SK-N-SH (cell line): ENCODE results near the gene MTAP. TPM values are rescaled to one million over a fixed set of nuclear protein-coding genes. Genes with fewer than 3 reads are reported as not detected.

Experiments used
- CTCF ChIA-PET: fragments of 300-600, 350-600 bp; formaldehyde crosslinking; extraction: SDS; loops from one replicate; lab custom pipeline; 2021; lab: Yijun Ruan, JAX
- POLR2A ChIA-PET: fragments of 350-600 bp; sonication (Branson Sonifier 250); formaldehyde crosslinking; extraction: SDS; loops from one replicate; lab custom pipeline; 2020; ENCODE audit warnings: antibody characterized with exemption, inconsistent platforms; lab: Yijun Ruan, JAX
- DNase-seq: peaks from one replicate; pipeline ENCODE4 v3.0.0; 2012
- H2AFZ ChIP-seq: fragments of 200-600 bp; sonication (generic); 2 replicates; pipeline ENCODE4 v1.8.1; 2016; ENCODE audit warnings: antibody characterized with exemption, mild to moderate bottlenecking, low read depth
- H3F3A ChIP-seq: fragments of 200-600 bp; sonication (generic); replicated peaks from 2 replicates; pipeline ENCODE3; 2016; ENCODE audit warnings: antibody characterized with exemption, mild to moderate bottlenecking; ENCODE audit not compliant: insufficient read depth
- H3K27ac ChIP-seq, 2 experiments: fragments of 200-500 bp in 1 of 2; fragments of 200-600 bp in 1 of 2; sonication (Bioruptor generic) in 1 of 2; sonication (generic), shearing (Covaris generic) in 1 of 2; 2 replicates each; pipeline versions ENCODE4 v1.5.1 to v1.6.1; 2014 to 2016; ENCODE audit warnings: low read depth in 2 of 2, inconsistent platforms in 1 of 2, low read length in 1 of 2, mild to moderate bottlenecking in 1 of 2, mixed read lengths in 1 of 2
- H3K27me3 ChIP-seq: fragments of 200-600 bp; sonication (generic), shearing (Covaris generic); 2 replicates; pipeline ENCODE4 v1.6.1; 2016; ENCODE audit warnings: mixed run types; ENCODE audit not compliant: insufficient read depth
- H3K36me3 ChIP-seq, 2 experiments: fragments of 200-500 bp in 1 of 2; fragments of 200-600 bp in 1 of 2; sonication (Bioruptor generic) in 1 of 2; sonication (generic) in 1 of 2; replicated peaks in 1 of 2; 2 replicates each; pipeline versions ENCODE3 to v1.5.1; 2014 to 2016; ENCODE audit warnings: low read length in 1 of 2, mild to moderate bottlenecking in 1 of 2; ENCODE audit not compliant: insufficient read depth in 2 of 2, control insufficient read depth in 1 of 2
- H3K4me1 ChIP-seq, 2 experiments: fragments of 200-500 bp in 1 of 2; fragments of 200-600 bp in 1 of 2; sonication (Bioruptor generic) in 1 of 2; sonication (generic), shearing (Covaris generic) in 1 of 2; 2 replicates each; pipeline versions ENCODE4 v1.5.1 to v1.6.1; 2014 to 2016; ENCODE audit warnings: low read depth in 1 of 2, low read length in 1 of 2, mixed run types in 1 of 2; ENCODE audit not compliant: insufficient read depth in 2 of 2, control insufficient read depth in 1 of 2
- H3K4me2 ChIP-seq: fragments of 200-600 bp; sonication (generic), shearing (Covaris generic); 2 replicates; pipeline ENCODE4 v1.6.1; 2017; ENCODE audit warnings: mixed run types
- H3K4me3 ChIP-seq, 2 experiments: fragments of 200-500 bp in 1 of 2; fragments of 200-600 bp in 1 of 2; sonication (Bioruptor generic) in 1 of 2; sonication (generic), shearing (Covaris generic) in 1 of 2; 2 replicates each; pipeline versions ENCODE4 v1.5.1 to v1.8.1; 2014 to 2016; ENCODE audit warnings: low read depth in 2 of 2, inconsistent platforms in 1 of 2, low read length in 1 of 2, mild to moderate bottlenecking in 1 of 2, mixed read lengths in 1 of 2, moderate library complexity in 1 of 2
- H3K79me2 ChIP-seq: fragments of 200-600 bp; sonication (generic); 2 replicates; pipeline ENCODE4 v1.8.1; 2017; ENCODE audit warnings: mild to moderate bottlenecking; ENCODE audit not compliant: insufficient read depth
- H3K9ac ChIP-seq: fragments of 200-600 bp; sonication (generic); 2 replicates; pipeline ENCODE4 v1.6.1; 2017; ENCODE audit warnings: mixed run types
- H3K9me2 ChIP-seq: fragments of 200-600 bp; sonication (generic); 2 replicates; pipeline ENCODE4 v1.6.1; 2017; ENCODE audit warnings: mixed run types
- H3K9me3 ChIP-seq: fragments of 200-600 bp; sonication (generic); 2 replicates; pipeline ENCODE4 v1.6.1; 2017; ENCODE audit warnings: mixed run types, mild to moderate bottlenecking, moderate library complexity
- H4K20me1 ChIP-seq: fragments of 200-600 bp; sonication (generic); 2 replicates; pipeline ENCODE4 v1.6.1; 2017; ENCODE audit warnings: mild to moderate bottlenecking, mixed run types; ENCODE audit not compliant: insufficient read depth
- CHD2 ChIP-seq: fragments of 150-350 bp; IDR thresholded peaks from 2 replicates; pipeline ENCODE4 v1.6.1; 2018; ENCODE audit warnings: low read length; ENCODE audit not compliant: partially characterized antibody
- CTCF ChIP-seq: fragments of 200-600 bp; sonication (generic); IDR thresholded peaks from 2 replicates; pipeline ENCODE4 v1.6.1; 2017; ENCODE audit warnings: antibody characterized with exemption, mild to moderate bottlenecking, moderate library complexity
- FOXJ3 ChIP-seq: sonication (generic); formaldehyde crosslinking; IDR thresholded peaks from 2 replicates; pipeline ENCODE4 v1.5.1; 2020; ENCODE audit warnings: mild to moderate bottlenecking, missing genetic modification reagents
- FOXM1 ChIP-seq: IDR thresholded peaks from 2 replicates; pipeline ENCODE4 v1.4.0; 2012; ENCODE audit warnings: low read depth, mild to moderate bottlenecking
- GABPA ChIP-seq: IDR thresholded peaks from 2 replicates; pipeline ENCODE4 v1.4.0; 2012; ENCODE audit warnings: low read depth, mild to moderate bottlenecking
- GATA2 ChIP-seq: sonication (generic); formaldehyde crosslinking; IDR thresholded peaks from 2 replicates; pipeline ENCODE4 v1.5.0; 2020; ENCODE audit warnings: mild to moderate bottlenecking, missing genetic modification reagents
- IRF3 ChIP-seq: fragments of 150-350 bp; IDR thresholded peaks from 2 replicates; pipeline ENCODE4 v1.6.1; 2016; ENCODE audit warnings: mild to moderate bottlenecking, low read depth, low read length
- MXI1 ChIP-seq: IDR thresholded peaks from 2 replicates; pipeline ENCODE4 v1.6.1; 2012; ENCODE audit warnings: mild to moderate bottlenecking, low read depth, low read length, improper control_type of control experiment
- NRF1 ChIP-seq: IDR thresholded peaks from 2 replicates; pipeline ENCODE4 v1.6.1; 2012; ENCODE audit warnings: low read depth, mild to moderate bottlenecking, low read length
- POLR2AphosphoS5 ChIP-seq: IDR thresholded peaks from 2 replicates; pipeline ENCODE4 v1.6.1; 2012; ENCODE audit warnings: low read depth, low read length
- RCOR1 ChIP-seq: fragments of 150-350 bp; IDR thresholded peaks from 2 replicates; pipeline ENCODE4 v1.6.1; 2017; ENCODE audit warnings: antibody characterized with exemption, low read length
- REST ChIP-seq: IDR thresholded peaks from 2 replicates; pipeline ENCODE4 v1.6.1; 2012; ENCODE audit warnings: mild to moderate bottlenecking, low read depth, low read length, moderate library complexity
- SMC3 ChIP-seq: IDR thresholded peaks from 2 replicates; pipeline ENCODE4 v1.6.1; 2012; ENCODE audit warnings: low read depth, low read length, improper control_type of control experiment
- TCF12 ChIP-seq: IDR thresholded peaks from 2 replicates; pipeline ENCODE4 v1.4.0; 2012
- TEAD4 ChIP-seq: IDR thresholded peaks from 2 replicates; pipeline ENCODE4 v1.4.0; 2012; ENCODE audit warnings: mild to moderate bottlenecking, borderline replicate concordance; ENCODE audit not compliant: insufficient read depth
- USF1 ChIP-seq: IDR thresholded peaks from 2 replicates; pipeline ENCODE4 v1.4.0; 2012; ENCODE audit warnings: low read depth, borderline replicate concordance
- YY1 ChIP-seq: IDR thresholded peaks from 2 replicates; pipeline ENCODE4 v1.4.0; 2012; ENCODE audit warnings: low read depth, mild to moderate bottlenecking
- ZBTB33 ChIP-seq: IDR thresholded peaks from 2 replicates; pipeline ENCODE4 v1.4.0; 2012; ENCODE audit warnings: low read depth, borderline replicate concordance
- WGBS: methylation state at CpG from one replicate; pipeline ENCODE4 v1.1.6; 2017; ENCODE audit warnings: low lambda C conversion rate; 5-methylcytosine and 5-hydroxymethylcytosine counted together
- polyA plus RNA-seq, 3 experiments: library from polyadenylated mRNA; depleted of rRNA; stranded (reverse); fragments of >200 nt; gene quantifications; 2 replicates each; pipeline ENCODE4 v1.2.3, GENCODE V29; 2012

Gene MTAP
- polyA plus RNA-seq, 1 of the 3 experiments (the other 2 are of a cell fraction) = 9.8 TPM

- no peak for DNase-seq
- Histone ChIP-seq H3K36me3 (peaks cover 0 to 8% of the 10 kb centered on the region in 2 experiments), H3F3A (no peaks in the 10 kb centered on the region), H3K9ac (no peak overlapping the region), H3K9me2 (no peaks in the 10 kb centered on the region), H3K27ac (no peak overlapping the region), H4K20me1 (no peaks in the 10 kb centered on the region), H3K9me3 (peaks cover 5% of the 10 kb centered on the region; the same call in 1 of the 2 replicates), H3K27me3 (no peaks in the 10 kb centered on the region), H3K4me3 (no peak overlapping the region), H2AFZ (no peak overlapping the region), H3K4me1 (no peaks in the 10 kb centered on the region), H3K4me2 (no peak overlapping the region), H3K79me2 (no peaks in the 10 kb centered on the region)
- TF ChIP-seq TEAD4 (no peak), CHD2 (no peak), REST (no peak), GATA2 (CRISPR knock-in tag) (no peak), RCOR1 (no peak), FOXM1 (no peak), SMC3 (no peak), MXI1 (no peak), USF1 (no peak), CTCF (no peak), NRF1 (no peak), TCF12 (no peak), FOXJ3 (CRISPR knock-in tag) (no peak), IRF3 (no peak), POLR2AphosphoS5 (no peak), GABPA (no peak), ZBTB33 (no peak), YY1 (no peak)
- ChIA-PET CTCF (interaction anchor here (0.7 to 0.8 kb wide), 2 partner anchors 68 to 105 kb away, joined by 3 read pairs; no protein-coding TSS in a partner anchor), POLR2A (no interaction called here)
- 85% methylated on average over 5 of the region's 7 CpGs for WGBS
These were observed 101.0 kb downstream of the MTAP start for GRCh38 chr9:21903380-21903965.
